Liver (tissue), 9 donors: ENCODE data around the gene WDR81. TPM values are rescaled to one million over a fixed set of nuclear protein-coding genes. Genes with fewer than 3 reads are reported as not detected.

Experiments
- DNase-seq: peaks from one replicate; pipeline ENCODE4 v3.0.0-alpha.2; 2017; ENCODE audit warnings: low spot score
- H3K27ac ChIP-seq, 2 donors: one replicate each; pipeline ENCODE4 v1.7.0; 2013; ENCODE audit warnings: inconsistent platforms in 2 of 2, low read length in 2 of 2, control low read depth in 1 of 2, low read depth in 1 of 2, mild to moderate bottlenecking in 1 of 2
- H3K27me3 ChIP-seq, 4 donors: one replicate each; pipeline versions ENCODE4 v1.6.1 to v1.7.0; 2013; ENCODE audit warnings: low read length in 3 of 4, inconsistent platforms in 1 of 4, mild to moderate bottlenecking in 1 of 4, moderate library complexity in 1 of 4; ENCODE audit not compliant: control insufficient read depth in 4 of 4, insufficient read depth in 4 of 4
- H3K36me3 ChIP-seq, 4 donors: one replicate each; pipeline versions ENCODE4 v1.6.1 to v1.7.0; 2013; ENCODE audit warnings: low read length in 3 of 4, mild to moderate bottlenecking in 3 of 4, low read depth in 1 of 4, moderate library complexity in 1 of 4; ENCODE audit not compliant: control insufficient read depth in 4 of 4, insufficient read depth in 3 of 4
- H3K4me1 ChIP-seq, 4 donors: one replicate each; pipeline versions ENCODE4 v1.6.1 to v1.7.0; 2013; ENCODE audit warnings: low read length in 3 of 4, mild to moderate bottlenecking in 3 of 4, moderate library complexity in 1 of 4; ENCODE audit not compliant: control insufficient read depth in 4 of 4, insufficient read depth in 4 of 4
- H3K4me3 ChIP-seq, 3 donors: one replicate each; pipeline versions ENCODE4 v1.6.1 to v1.7.0; 2013; ENCODE audit warnings: low read length in 3 of 3, control low read depth in 1 of 3, low read depth in 1 of 3, mild to moderate bottlenecking in 1 of 3
- H3K9ac ChIP-seq, 2 donors: one replicate each; pipeline ENCODE4 v1.7.0; 2013; ENCODE audit warnings: low read length in 2 of 2, mild to moderate bottlenecking in 2 of 2, moderate library complexity in 2 of 2, control low read depth in 1 of 2, low read depth in 1 of 2
- H3K9me3 ChIP-seq, 4 donors: one replicate each; pipeline versions ENCODE4 v1.6.1 to v1.7.0; 2013; ENCODE audit warnings: low read length in 3 of 4; ENCODE audit not compliant: control insufficient read depth in 4 of 4
- ATF3 ChIP-seq: IDR thresholded peaks from 2 replicates; pipeline ENCODE4 v1.6.1; 2016; ENCODE audit warnings: antibody characterized with exemption
- CTCF ChIP-seq: fragments of 150-350 bp; IDR thresholded peaks from 2 replicates; pipeline ENCODE4 v1.5.1; 2017; ENCODE audit warnings: improper control_type of control experiment, low read depth, low read length; ENCODE audit not compliant: missing input control
- EGR1 ChIP-seq, 2 donors: IDR thresholded peaks; 2 replicates each; pipeline ENCODE4 v1.6.1; 2016 to 2018; ENCODE audit warnings: antibody characterized with exemption in 2 of 2, low read depth in 2 of 2
- FOXA1 ChIP-seq: IDR thresholded peaks from 2 replicates; pipeline ENCODE4 v1.6.1; 2016; ENCODE audit warnings: antibody characterized with exemption
- FOXA2 ChIP-seq: IDR thresholded peaks from 2 replicates; pipeline ENCODE4 v1.6.1; 2016; ENCODE audit warnings: antibody characterized with exemption
- GABPA ChIP-seq, 2 donors: IDR thresholded peaks in 1 of 2; conservative IDR thresholded peaks in 1 of 2; 2 replicates each; pipeline ENCODE4 v1.6.1; 2016; ENCODE audit warnings: antibody characterized with exemption in 2 of 2, mild to moderate bottlenecking in 1 of 2, moderate library complexity in 1 of 2
- HNF4A ChIP-seq, 2 donors: conservative IDR thresholded peaks; 2 replicates each; pipeline ENCODE4 v1.6.1; 2016; ENCODE audit warnings: antibody characterized with exemption in 2 of 2, mild to moderate bottlenecking in 2 of 2
- HNF4G ChIP-seq: IDR thresholded peaks from 2 replicates; pipeline ENCODE4 v1.6.1; 2016; ENCODE audit warnings: antibody characterized with exemption
- JUND ChIP-seq, 2 donors: IDR thresholded peaks; 2 replicates each; pipeline ENCODE4 v1.6.1; 2016; ENCODE audit warnings: antibody characterized with exemption in 2 of 2
- MAX ChIP-seq: IDR thresholded peaks from 2 replicates; pipeline ENCODE4 v1.6.1; 2016; ENCODE audit warnings: antibody characterized with exemption
- NR2F2 ChIP-seq: IDR thresholded peaks from 2 replicates; pipeline ENCODE4 v1.6.1; 2016; ENCODE audit warnings: antibody characterized with exemption
- RAD21 ChIP-seq, 2 donors: IDR thresholded peaks; 2 replicates each; pipeline ENCODE4 v1.6.1; 2016; ENCODE audit warnings: antibody characterized with exemption in 2 of 2, mild to moderate bottlenecking in 2 of 2
- REST ChIP-seq: IDR thresholded peaks from 2 replicates; pipeline ENCODE4 v1.6.1; 2016; ENCODE audit warnings: antibody characterized with exemption, mild to moderate bottlenecking
- RXRA ChIP-seq, 2 donors: IDR thresholded peaks; 2 replicates each; pipeline ENCODE4 v1.6.1; 2017 to 2018; ENCODE audit warnings: antibody characterized with exemption in 2 of 2, mild to moderate bottlenecking in 1 of 2
- SP1 ChIP-seq: IDR thresholded peaks from 2 replicates; pipeline ENCODE4 v1.6.1; 2018; ENCODE audit warnings: antibody characterized with exemption, mild to moderate bottlenecking
- TAF1 ChIP-seq: conservative IDR thresholded peaks from 2 replicates; pipeline ENCODE4 v1.6.1; 2016; ENCODE audit warnings: antibody characterized with exemption, mild to moderate bottlenecking
- YY1 ChIP-seq: IDR thresholded peaks from 2 replicates; pipeline ENCODE4 v1.6.1; 2016; ENCODE audit warnings: antibody characterized with exemption, mild to moderate bottlenecking
- ZBTB33 ChIP-seq: IDR thresholded peaks from 2 replicates; pipeline ENCODE4 v1.6.1; 2016; ENCODE audit warnings: antibody characterized with exemption
- WGBS: extraction: QIAGEN DNeasy Blood & Tissue Kit; methylation state at CpG from one replicate; pipeline ENCODE4 v1.1.7; 2013; 5-methylcytosine and 5-hydroxymethylcytosine counted together
- polyA plus RNA-seq, 2 donors: library from polyadenylated mRNA; stranded (reverse) in 1 of 2; unstranded in 1 of 2; fragments of 200-250 nt in 1 of 2; fragments of >200 nt in 1 of 2; fragmentation: Nextera tagmentation in 1 of 2; extraction: Ambion mirVana in 1 of 2; gene quantifications; one replicate each; pipeline versions ENCODE4 v1.2.1 to v1.2.3, GENCODE V29; 2013 to 2015
- total RNA-seq, 2 donors: library from RNA; depleted of rRNA; stranded (reverse); fragments of >200 nt; gene quantifications; one replicate each; pipeline ENCODE4 v1.2.3, GENCODE V29; 2014
- donor health status: healthy.
- donor health status: healthy.
- donor health status: healthy.
- donor health status: healthy.
- donor health status: healthy.

The WDR81 gene
- total and polyA plus RNA-seq, 4 donors: 12.3 to 41.8 (median 33.0) TPM

GRCh38 chr17:1746975-1747543 is 22.6 kb downstream of the WDR81 start:
- Histone ChIP-seq H3K9ac (no peak overlapping the region), H3K4me1 (peaks cover 13 to 61% (median 44%) of the 10 kb centered on the region in 4 donors), H3K36me3 (peaks cover 0 to 13% (median 8%) of the 10 kb centered on the region in 4 donors), H3K27ac (peak overlapping the region; percentile 75 to 78), H3K4me3 (peak overlapping the region in 1 of 3 donors; percentile 15), H3K9me3 (no peaks in the 10 kb centered on the region), H3K27me3 (no peaks in the 10 kb centered on the region)
- no peak for DNase-seq
- WGBS: 35% methylated on average over 22 of the region's 22 CpGs
- TF ChIP-seq REST: peak; percentile 85
- TF ChIP-seq MAX: peak; percentile 88
- TF ChIP-seq FOXA2: peak; percentile 12
- peak; percentile 98 for TF ChIP-seq SP1
- TF ChIP-seq RXRA (IDR thresholded peaks at IDR 0.05): peak; percentile 92 to 94
- peak; percentile 57 to 64 for TF ChIP-seq JUND (IDR thresholded peaks at IDR 0.05)
- TF ChIP-seq FOXA1: peak; percentile 66
- TF ChIP-seq YY1: peak; percentile 75
- no peak for TF ChIP-seq ATF3
- TF ChIP-seq NR2F2: peak; percentile 59
- TF ChIP-seq EGR1 (IDR thresholded peaks at IDR 0.05; ENCODE audit: low read depth in 2 of 2): peak in 1 of 2 donors; percentile 74
- TF ChIP-seq TAF1: peak; percentile 51
- peak; percentile 50 for TF ChIP-seq ZBTB33
- TF ChIP-seq CTCF: no peak
- peak in 1 of 2 donors; percentile 55 for TF ChIP-seq GABPA (IDR thresholded peaks at IDR 0.05 in 1 of 2, conservative IDR thresholded peaks at IDR 0.05 in 1 of 2)
- peak; percentile 50 for TF ChIP-seq HNF4G
- peak; percentile 67 to 72 for TF ChIP-seq HNF4A (conservative IDR thresholded peaks at IDR 0.05)
- peak; percentile 37 to 38 for TF ChIP-seq RAD21 (IDR thresholded peaks at IDR 0.05)
